CD4-positive, alpha-beta T cell treated with Interleukin-10 for 1 hour (primary cell): ENCODE measurements around the gene SLA2.
"Not testable (repeated sequence)": the region's sequence is repeated elsewhere in the genome, so short reads cannot be mapped to it uniquely, and the experiment has no call there.

ENCODE experiments used
- DNase-seq: peaks from one replicate; pipeline ENCODE4 v3.0.0-alpha.2; 2020

Gene SLA2, protein sequence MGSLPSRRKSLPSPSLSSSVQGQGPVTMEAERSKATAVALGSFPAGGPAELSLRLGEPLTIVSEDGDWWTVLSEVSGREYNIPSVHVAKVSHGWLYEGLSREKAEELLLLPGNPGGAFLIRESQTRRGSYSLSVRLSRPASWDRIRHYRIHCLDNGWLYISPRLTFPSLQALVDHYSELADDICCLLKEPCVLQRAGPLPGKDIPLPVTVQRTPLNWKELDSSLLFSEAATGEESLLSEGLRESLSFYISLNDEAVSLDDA

DNA sequence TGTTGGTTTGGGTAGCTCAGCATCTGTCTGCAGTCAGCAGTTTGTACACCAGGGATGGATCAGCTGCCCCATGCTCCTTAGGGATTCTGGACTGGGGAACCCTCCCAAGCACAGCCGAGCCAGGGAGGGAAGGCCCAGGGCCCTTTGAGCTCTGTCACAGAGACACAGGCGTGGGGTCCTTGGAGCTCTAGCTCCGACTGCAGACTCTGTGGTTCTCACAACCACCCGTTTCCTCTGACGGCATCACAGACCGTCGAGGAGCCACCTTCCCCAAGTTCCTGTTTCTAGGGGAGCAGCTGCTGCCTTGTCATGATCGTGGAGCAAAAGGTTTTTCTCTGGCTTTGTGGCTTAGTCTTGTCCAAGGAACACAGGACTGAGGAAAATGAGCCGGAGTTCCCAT, at the start of gene SLA2:
TSS of gene SLA2 (minus strand) at position 199 of the 400 bp plus-strand sequence. CDS start 4,861 bp downstream, outside the sequence.
- peak; percentile 71 for DNase-seq

DNA sequence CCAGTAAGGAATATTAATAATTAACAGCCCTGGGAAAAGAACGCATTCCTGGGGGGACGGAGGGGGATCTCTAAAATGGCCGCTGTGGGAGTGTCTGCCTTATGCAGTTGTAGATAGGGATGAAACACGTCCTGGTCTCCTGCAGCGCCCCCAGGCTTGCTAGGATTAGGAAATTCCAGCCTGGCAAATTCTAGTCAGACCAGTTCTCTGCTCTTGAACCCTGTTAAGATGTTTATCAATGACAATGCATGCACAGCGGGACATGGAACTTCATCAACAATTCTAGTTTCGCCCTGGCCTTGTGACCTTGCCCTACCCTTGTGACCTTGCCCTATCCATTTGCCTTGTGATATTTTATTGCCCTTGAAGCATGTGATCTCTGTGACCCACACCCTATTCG, 49.5 kb upstream of the SLA2 start:
- DNase-seq, result not testable (repeated sequence)

DNA sequence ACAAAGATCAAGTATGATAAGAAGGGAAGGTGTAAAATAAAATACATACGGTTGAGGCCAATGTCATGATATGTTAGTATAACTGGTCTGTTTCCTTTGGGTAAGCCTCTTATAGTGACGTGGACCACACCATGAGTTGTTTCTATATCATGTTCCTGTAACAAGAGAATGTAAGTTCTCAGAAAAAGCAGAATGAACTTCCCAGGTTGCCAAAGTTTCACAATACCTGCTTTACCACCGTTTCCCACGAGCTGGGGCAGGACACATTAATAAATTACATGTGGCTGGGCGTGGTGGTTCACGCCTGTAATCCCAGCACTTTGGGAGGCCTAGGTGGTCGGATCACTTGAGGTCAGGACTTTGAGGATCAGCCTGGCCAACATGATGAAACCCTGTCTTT, 42.6 kb upstream of the SLA2 start:
- no peak for DNase-seq

DNA sequence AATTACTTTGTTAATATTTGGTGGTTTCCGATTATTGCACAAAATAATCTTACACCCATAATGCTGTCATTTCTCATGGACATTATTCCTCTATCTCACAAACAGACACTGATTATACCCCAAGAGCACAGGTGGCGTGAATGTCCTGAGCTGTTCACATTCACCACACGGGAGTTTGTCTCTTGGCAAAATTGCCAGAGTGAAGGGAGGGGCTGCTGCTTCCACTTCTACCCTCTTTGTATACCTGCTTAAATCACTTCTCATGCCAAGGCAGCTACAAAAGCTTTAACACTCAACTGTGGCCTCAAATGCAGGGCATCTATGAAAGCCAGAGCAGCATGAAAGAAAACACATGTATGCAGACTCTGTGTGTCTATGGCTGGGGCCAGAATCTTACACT, 41.9 kb upstream of the SLA2 start:
- DNase-seq, result no peak

DNA sequence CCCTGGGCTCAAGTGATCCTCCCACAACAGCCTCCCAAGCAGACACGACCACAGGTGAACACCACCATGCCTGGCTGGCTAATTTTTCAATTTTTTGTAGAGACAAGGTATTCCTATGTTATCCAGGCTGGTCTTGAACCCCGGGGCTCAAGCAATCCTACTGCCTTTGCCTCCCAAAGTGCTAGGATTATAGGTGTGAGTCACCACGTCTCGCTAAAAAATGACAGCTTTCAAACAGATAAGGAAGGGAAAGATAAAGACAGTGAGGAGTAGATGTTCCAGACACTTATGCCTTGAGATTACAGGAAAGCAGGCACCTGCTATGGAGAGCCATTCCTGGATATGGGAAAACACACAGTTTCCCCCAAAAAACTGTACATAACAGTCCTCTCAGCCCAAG, 40.9 kb upstream of the SLA2 start:
- no peak for DNase-seq

DNA sequence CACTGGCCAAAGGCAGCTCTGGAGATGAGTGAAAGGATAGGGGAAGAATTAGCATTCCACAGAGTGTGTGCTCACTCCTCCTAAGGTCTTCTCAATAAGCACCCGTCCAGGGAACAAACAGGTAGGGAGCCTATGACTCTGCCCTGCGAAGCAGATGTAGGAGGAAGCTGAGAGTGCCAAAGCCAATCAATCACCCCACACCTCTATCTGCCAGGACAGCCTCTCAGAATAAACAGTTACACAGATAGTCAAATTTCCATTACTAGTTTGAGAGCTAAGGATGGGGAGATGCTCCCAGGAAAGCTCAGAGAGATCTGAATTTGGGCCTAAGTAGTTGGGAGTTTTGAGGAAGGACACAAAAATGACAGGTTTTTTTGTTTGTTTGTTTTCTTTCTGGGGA, 40.5 kb upstream of the SLA2 start:
- DNase-seq, result no peak

DNA sequence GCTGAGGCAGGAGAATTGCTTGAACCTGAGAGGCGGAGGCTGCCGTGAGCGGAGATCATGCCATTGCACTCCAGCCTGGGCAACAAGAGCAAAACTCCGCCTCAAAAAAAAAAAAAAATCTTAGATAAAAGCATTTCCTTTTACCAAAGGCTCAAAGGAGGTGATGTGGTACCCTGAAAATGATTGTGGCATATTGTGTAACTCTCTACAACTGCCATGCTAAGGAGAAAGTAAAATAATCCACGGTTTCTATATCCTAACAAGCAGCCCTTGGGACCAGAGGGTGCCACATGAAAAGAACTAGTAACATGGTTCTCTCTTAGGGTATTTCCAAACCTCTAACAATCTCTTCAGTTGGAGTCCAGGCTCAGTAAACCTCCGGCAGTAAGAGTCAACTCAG, 38.8 kb upstream of the SLA2 start:
- DNase-seq, result no peak

DNA sequence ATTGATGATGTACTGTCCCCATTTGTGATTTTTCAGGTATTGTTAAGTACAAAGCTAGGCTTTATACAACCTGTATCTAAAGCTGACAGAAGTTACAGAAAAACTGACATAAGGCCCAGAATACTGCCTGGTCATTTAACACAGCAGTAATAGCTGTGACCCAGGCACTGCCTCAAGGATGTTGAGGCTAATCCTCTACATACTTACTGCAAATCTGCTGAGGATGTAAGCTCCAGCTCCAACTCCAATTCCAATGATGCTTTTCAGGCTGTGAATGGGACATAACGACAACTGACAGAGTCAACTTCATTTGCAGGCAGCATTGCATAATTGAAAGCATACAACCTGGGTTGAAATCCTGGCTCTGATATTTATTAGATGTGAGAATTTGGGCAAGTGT, 36.3 kb upstream of the SLA2 start:
- no peak for DNase-seq

DNA sequence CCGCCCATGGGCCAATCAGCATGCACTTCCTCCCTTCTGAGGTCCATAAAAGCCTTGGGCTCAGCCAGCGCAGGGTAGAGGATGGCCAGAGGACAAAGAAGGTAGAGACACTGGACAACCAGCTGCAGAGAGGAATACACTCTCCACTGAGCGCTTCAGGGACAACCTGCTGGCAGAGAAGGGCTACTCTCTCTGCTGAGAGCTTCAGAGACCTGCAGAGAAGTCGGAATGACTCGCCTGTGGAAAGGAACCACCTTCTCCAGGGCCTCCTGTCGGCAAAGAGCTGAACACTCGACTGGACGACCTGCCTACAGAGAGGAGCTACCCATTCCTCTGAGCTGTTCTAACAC, 31.4 kb upstream of the SLA2 start:
- no peak for DNase-seq

DNA sequence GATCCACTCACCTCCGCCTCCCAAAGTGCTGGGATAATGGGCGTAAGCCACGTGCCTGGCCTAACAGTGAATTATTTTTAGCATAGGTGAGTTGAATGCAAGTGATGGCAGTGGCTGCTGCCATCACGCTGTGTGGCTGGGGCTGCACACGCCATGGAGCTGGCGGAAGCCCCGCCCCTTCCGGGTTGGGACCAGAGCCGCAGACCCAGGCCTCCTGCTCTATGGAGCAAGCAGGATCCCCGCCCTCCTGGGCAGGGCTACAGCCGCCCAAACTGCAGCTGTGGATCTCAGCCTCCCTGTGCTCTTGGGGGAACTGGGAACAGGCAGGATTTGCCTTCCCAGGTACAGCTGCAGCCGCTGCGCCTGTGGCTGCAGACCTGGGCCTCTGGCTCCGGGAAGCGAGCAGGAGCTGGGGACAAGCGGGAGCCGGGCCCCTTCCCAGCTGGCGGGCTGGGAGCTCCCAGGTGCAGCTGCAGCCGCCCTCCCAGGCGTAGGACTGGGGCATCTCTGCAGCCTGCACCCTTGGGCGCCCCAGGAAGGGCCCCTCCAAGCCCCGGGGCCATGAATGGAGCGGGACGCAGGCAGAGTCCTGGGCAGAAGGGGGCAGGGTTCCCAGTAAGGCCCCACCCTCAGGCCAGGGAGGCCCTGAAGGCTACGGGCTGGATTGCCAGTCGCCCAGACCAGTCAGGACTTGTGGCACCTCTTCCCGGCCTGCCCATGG, 30.9 kb upstream of the SLA2 start:
- no peak for DNase-seq

DNA sequence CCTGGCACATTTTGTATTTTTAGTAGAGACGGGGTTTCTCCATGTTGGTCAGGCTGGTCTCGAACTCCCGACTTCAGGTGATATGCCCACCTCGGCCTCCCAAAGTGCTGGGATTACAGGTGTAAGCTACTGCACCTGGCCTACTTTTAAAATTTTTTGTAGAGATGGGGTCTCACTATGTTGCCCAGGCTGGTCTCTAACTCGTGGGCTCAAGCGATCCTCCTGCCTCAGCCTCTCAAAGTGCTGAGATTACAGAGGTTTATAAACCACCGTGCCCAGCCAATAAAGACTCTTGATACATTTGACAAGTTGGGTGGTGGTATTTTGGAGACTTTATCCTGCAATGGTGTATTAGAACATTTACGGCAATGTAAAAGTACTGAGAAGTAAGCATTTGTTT, 29.5 kb upstream of the SLA2 start:
- DNase-seq, result not testable (repeated sequence)

DNA sequence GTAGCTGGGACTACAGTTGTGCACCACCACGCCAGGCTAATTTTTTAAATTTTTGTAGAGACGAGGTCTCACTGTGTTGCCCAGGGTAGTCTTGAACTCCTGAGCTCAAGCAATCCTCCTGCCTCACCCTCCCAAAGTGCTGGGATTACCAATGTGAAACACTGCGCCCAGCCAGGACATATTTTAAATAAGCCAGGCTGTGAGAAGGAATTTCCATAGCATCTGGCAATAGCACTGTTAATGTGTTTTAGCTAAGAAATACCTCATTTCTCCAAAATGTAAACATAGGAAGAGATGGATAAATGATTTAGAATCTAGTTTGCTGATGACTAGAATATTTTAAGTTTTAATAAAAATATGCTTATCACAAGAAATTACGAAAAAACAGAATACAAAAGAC, 27.0 kb upstream of the SLA2 start:
- no peak for DNase-seq

DNA sequence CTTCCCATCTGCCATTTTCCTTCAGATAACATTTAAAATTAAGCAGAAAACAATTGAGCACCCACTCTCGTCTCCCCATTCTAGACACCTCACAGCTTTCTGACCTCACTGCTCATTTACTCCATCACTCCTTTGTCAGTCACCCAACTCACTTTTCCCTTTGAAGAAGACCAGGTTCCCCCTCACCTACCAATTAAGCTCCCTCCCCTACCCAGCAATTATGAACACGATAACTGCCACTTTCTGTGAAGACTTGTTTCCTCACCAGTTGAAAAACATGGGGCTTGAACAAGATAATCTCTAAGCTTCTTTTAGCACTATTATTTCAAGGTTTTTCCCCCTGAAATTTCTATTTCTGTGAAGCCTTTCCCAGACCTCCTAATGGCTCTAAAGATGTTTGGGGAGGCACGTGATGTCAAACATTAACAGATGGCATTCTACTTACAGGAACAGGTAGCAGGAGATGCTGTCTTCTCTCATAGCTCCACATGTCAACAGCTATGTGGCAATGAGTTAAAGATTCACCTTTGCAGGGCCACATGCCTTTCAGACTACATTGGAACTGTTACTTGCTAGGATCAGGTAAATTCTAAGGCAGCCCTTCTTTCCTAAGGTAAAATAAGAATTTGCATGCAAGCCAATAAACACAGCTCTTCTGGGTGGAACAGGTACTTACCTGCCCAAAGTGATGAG, 24.8 kb upstream of the SLA2 start:
- no peak for DNase-seq

DNA sequence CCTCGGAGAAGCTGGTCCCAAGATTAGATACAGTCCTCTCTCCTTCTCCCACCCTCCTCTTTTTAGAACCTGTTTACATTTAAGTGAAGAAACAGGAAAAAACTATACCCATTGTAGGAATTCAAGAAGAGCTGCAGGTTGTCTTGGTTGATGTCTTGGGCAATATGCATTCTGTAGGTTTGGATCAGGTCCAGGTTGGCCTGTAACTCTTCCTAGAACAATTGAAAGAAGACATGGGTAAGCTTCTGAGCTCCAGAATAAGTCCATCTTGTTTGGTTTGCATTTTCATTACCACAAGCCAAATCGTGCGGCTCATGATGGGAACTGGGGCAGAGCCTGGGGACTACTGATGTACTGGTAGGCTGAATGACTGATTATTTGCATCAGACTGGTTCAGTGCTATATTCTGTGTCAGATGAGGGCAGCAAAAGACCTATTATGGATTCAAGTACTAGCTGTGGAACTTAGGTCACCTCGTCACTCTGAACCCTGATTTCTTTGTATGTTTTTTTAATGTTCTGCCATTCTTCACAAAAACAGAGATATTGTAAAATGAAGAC, 20.3 kb upstream of the SLA2 start:
- DNase-seq, result peak; percentile 19

DNA sequence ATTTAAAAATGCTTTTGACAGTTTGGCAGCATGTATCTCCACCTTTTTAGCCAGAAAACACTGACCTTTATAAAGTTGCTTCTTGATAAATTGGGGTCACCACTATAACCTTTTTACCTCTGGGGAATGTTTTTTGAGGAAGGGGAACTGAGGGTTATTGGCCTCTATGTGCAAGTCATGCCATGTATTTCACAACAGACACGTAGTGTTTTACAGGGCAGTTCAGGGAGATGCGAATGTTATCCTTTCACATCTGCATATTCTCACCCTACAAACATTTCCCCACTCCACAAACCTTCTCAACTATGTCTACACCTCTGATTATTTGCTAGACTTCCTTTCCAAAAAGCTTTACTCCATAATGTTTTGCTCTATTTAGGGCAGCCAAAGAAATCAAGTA, 17.0 kb upstream of the SLA2 start:
- no peak for DNase-seq

DNA sequence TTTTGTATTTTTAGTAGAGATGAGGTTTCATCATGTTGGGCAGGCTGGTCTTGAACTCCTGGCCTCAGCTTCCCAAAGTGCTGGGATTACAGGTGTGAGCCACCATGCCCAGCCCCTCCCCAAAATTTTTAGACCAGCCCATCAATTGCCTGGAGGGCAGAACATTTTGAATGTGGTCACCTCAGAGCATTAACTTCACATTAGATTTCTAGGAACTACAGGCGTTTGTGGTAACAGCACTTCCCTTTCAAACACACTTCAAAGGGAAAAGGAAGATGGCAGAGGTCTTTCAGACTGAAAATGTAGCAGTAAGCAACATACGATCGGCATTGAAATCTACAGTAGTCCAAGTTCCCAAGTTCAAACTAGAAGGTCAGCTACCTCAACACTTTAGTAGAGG, 12.3 kb upstream of the SLA2 start:
- DNase-seq, result peak; percentile 51

DNA sequence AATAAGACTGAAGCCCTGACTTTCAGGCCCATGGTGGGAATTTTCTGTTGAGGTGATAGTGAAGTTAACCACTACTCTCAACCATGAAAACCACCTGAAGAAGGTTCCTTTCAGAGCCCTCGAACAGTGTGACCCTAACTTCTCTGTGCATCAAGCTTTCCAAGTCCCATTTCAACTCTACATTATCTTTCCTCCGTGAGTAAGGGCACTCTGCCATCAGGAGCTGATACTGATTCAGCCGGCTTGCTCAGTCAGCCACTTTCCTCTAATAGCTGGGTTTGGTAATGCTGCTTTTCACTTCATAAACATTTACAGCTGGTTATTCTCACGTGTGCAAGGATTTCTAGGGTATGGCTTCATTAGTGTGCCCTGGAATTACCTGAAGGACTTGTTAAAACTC, 10.7 kb upstream of the SLA2 start:
- no peak for DNase-seq

DNA sequence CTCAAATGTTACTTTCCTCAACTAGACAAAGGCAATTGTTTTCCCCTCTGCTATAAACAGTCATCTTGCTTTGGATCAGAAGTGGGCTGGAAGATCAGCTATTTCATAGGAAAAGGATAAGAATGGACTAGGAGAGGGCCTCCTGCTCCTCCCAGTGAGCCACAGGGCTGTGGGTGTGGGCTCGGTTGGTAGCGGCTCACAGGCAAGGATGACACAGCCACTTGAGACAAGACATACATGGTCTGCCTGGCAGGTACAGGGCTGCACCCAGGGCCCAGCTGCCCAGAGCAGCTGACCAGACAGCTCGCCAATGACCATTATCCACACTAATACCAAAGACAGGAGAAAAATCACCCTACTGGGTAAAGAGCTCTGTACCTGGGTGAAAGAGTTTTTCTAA, 9.0 kb upstream of the SLA2 start:
- DNase-seq, result no peak

DNA sequence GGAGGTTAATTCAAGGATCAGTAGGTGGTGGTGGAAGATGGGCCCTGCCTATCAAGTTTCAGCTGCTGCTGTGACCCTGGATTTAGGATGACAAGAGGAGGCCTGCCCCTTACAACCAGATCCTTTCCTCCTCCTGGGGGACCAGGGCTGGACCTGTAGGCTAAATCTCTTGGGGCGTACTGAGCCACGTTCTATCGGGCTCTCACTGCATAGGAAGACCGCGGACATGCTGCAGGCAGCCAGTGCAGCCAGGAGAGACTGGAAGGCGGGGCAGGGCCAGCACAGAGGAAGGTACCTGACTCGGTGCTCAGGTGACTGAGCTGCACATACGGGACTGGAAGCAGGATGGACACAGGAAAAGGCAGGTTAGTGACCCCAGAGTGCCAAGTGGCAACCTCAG, 8.5 kb upstream of the SLA2 start:
- DNase-seq, result no peak

DNA sequence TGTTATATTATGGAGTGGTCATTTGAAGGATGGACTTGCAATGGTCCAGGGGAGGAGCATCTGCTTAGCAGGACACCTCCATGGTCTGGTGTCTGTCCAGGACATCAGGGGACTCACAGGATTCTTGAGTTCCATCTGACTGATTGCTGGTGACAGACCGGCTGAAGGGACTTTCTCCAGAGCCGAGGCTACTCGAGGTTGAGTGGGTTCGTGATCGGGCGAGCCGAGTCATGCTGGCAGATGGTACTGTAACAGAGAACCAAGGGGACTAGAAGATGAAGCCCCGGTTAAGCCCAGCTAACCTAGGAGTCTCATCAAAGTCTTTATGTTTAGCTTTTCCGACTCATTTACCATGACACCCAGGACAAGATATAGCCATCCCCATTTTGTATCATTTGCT, 7.5 kb upstream of the SLA2 start:
- no peak for DNase-seq

DNA sequence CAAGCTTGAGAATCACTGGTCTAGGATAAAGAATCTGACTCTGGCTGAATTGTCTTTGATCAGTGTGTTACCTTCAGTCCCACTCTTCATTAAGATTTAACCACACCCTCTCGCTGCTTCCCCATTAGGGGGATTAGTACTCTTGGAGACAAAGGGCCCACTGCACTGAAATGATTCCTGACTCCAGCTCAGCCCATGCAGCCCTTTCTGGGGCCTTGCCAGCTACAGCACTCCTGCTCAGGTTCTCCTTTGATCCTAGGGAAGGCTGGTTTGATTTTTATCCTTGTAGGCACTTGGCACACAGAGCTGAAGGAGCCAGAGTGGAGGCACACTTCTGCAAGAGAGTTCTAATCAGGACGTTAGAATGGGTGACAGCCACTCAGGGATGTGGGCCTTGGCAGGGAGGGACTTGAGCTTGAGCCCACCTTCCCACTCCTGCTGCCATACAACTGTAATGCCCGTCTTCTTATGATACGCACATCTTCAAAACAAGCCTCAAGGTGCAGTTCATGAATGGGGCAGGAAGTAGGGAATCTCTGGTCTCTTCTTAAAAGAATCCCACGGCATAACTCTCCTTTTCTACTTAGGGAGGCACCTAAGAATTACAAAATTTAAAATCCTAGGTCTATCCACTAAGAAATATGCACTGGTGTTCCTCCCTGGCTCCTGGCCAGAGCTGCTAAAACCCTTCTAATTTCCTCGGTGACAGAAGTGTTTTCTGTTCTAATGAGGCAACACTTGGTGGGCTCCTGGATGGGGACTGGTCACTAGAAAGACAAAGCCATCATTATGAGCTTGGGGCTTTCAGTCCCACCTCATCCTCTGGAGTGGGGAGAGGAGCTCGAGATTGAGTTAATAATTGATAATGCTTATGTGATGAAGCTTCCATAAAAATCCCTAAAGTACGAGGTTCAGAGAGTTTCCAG, 1.5 kb upstream of the SLA2 start:
- DNase-seq, result no peak

DNA sequence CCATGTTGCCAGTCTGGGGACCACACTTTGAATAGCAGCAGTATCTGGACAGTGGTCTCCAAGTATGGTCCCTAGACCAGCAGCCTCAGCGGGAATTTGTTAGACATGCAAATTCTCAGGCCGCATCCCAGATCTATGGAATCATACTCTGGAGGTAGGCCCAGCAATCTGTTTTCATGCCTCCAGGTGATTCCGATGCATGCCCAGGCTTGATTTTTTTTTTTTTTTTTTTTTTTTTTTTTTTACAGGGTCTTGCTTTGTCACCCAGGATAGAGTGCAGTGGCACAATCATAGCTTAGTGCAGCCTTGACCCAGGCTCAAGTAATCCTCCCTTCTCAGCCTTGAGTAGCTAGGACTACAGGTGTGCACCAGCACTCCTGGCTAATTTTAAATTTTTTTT, 682 bp upstream of the SLA2 start:
- no peak for DNase-seq

DNA sequence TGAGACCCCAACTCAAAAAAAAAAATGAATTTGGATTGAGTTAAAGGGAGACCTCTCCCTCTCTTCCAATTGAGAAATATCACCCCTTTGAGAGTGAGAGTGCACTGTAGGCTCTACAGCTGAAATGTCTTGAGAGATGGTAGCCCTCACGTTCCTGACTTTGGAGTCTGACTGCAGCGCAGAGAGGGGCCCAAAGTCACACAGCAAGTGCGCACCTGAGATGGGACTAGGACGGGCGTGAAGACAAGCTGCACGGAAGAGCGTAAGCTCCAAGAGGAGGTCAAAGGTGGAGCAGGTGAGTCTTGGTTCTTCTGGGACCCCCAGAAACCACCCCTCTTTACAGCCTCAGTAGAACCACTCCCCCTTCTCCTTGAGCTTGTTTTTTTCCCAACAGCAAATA, 643 bp downstream of the SLA2 start:
- no peak for DNase-seq
